ENCODE results near the gene LSM12.
A peak's percentile ranks its signal among the peaks of the same experiment; 100 is the strongest.
"Not testable (repeated sequence)": the region's sequence is repeated elsewhere in the genome, so short reads cannot be mapped to it uniquely, and the experiment has no call there.

The LSM12 gene

DNA sequence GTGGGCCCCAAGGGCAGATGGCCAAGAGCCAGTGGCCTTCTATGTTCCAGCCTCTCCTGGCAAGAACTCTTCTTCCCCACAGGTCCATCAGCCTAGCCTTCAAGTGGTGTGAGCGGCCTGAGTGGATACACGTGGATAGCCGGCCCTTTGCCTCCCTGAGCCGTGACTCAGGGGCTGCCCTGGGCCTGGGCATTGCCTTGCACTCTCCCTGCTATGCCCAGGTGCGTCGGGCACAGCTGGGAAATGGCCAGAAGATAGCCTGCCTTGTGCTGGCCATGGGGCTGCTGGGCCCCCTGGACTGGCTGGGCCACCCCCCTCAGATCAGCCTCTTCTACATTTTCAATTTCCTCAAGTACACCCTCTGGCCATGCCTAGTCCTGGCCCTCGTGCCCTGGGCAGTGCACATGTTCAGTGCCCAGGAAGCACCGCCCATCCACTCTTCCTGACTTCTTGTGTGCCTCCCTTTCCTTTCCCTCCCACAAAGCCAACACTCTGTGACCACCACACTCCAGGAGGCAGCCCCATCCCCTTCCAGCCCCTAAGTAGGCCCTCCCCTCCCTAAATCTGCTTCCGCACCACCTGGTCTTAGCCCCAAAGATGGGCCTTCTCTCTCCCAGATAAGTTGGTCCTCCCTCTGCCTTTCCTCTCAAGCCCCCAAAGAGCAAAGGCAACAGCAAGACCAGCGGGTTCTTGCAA is 9.3 kb upstream of the LSM12 start:
- DNase-seq: no peak

DNA sequence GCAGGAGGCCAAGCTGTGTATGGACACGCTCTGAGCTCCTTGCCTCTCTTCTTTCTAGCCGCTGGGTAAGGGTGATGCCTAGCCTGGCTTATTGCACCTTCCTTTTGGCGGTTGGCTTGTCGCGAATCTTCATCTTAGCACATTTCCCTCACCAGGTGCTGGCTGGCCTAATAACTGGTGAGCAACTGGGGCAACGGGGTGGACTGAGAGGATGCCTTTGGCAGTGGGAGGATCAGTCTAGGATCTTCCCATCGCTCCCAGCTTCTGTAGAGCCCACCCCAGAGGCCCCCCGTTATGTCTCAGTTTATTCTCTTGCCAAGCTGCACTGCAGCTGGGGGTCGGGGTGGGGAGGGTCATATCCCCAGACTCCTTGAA is 8.4 kb upstream of the LSM12 start:
- no peak for DNase-seq

DNA sequence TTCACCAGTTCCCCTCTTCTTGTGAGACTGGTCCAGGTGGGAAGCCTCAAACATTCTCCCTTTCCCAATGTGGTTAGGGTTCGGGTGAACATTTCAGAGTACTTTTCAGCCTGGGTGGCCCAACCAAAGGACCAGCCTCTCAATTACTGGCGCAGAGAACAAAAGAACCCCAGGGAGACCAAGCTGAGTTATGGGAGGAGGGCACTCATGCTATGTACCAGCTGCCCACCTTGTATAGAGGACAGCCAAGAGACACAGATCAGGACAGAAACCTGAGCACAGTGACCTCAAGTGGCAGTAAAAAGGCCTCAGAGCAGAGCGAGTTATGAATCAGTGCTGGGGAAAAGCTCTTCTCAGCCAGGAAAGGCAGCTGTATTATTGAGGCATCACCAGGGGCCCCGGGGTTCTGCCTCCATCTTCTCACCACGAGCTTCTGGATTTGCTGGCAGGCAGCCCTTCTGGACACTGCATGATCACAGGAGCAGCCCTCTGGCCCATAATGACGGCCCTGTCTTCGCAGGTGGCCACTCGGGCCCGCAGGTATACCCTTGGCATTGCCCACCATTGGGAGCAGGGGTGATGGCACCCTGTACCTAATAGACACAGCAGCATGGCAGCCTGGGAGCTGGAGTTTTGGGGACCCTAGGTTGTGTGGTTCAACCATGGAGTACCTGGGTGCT is 7.9 kb upstream of the LSM12 start:
- no peak for DNase-seq

DNA sequence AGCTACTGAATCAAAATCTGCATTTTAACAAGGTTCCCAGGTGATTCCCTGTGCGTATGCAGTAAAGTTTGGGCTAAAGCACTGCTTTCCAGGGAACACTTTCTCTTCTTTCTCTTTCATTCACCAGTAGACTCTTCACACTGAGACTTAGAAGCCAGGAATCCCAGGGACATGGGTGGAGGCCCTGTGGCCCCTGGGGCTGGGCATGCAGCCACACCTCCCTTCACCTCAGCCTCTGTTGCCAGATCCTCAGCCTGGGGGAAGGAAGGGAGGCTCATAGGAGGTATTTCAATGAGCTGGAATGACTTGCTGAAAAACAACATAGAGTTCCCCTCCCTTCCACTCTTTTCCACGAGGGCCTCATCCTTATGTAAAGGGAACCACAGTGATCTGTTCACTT is 5.3 kb upstream of the LSM12 start:
- DNase-seq: no peak

- no peak for DNase-seq
Observed at GRCh38 chr17:44071198-44071520, 4.7 kb upstream of the LSM12 start.

GRCh38 chr17:44070455-44071197 is 4.2 kb upstream of the LSM12 start, which contains the start of gene G6PC3:
Gene G6PC3 (plus strand): TSS chr17:44070735. CDS start chr17:44070966, 231 bp downstream.
- peak; percentile 99 for DNase-seq

GRCh38 chr17:44069974-44070454 is 3.5 kb upstream of the LSM12 start:
- DNase-seq: peak; percentile 34

DNA sequence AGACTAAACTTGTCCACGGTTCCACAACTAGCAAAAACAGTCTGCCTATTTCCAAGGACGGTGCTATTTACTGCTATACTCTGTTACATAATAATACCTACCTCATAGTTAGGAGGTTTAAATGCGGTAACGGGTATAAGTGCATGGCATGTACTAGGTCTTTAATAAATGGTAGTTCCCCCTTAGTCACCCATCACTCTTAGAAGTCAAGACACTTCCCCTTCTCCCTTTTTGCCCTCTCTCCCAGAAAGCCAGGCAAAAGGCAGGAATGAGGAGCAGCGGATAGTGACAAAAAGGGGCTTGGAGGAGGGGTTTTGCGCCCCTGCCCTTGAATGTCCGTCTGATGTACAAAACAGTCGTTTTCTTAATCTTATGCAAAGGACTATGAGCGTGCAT is 1.1 kb upstream of the LSM12 start:
- no peak for DNase-seq

- DNase-seq: no peak
Observed at GRCh38 chr17:44065668-44066203, 735 bp downstream of the LSM12 start.

DNA sequence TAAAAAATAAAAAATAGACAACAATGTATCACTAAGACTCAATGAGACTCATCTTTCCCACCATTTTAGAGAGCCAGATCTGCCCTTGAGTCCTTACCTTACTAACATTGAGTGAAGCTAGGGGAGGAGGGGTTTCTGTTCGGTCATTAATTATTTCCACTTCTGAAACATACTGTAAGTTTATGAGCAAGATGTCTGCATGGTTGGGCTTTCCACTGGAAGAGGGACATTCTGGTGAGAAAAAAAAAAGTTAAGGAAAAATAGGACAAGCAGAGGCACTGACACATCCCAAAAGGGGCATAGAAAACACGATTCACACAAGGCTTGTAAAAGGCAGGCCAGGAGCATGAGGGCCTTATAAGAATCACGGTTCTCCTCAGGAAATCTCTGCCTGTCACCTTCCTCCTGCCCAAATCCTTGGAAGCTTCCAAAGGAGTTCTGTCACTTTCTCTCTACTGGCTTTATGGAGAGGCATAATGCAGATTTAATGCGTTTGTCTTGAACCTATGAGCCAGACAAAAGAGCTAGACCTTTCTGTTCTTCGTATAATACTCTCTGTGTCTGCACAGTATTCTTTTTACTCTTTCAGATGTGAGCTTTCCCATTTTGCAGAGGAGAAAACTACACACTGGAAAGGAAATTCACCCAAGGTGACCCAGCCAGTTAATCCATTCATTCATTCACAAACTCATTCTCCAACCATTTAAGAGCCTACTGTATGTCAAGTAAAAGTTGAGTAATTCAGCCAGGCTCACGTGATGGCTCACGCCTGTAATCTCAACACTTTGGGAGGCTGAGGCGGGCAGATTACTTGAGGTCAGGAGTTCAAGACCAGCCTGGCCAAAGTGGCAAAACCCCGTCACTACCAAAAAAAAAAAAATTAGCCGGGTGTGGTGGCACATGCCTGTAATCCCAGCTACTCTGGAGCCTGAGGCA is 2.5 kb downstream of the LSM12 start:
- DNase-seq: no peak

DNA sequence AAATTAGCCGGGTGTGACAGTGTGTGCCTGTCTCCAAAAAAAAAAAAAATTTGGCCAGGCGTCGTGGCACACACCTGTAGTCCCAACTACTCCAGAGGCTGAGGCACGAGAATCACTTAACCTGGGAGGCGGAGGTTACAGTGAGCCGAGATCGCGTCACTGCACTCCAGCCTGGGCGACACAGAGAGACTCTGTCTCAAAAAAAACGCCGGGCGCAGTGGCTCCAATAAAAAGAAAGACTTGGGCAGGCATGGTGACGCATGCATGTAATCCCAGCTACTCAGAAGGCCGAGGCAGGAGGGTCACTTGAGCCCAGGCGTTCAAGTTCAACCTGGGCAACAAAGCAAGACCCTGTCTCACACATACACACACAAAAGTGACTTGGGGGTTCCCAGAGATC is 3.6 kb downstream of the LSM12 start:
- no peak for DNase-seq

- DNase-seq: peak; percentile 67
Observed at GRCh38 chr17:44061446-44061845, 5.0 kb downstream of the LSM12 start.

DNA sequence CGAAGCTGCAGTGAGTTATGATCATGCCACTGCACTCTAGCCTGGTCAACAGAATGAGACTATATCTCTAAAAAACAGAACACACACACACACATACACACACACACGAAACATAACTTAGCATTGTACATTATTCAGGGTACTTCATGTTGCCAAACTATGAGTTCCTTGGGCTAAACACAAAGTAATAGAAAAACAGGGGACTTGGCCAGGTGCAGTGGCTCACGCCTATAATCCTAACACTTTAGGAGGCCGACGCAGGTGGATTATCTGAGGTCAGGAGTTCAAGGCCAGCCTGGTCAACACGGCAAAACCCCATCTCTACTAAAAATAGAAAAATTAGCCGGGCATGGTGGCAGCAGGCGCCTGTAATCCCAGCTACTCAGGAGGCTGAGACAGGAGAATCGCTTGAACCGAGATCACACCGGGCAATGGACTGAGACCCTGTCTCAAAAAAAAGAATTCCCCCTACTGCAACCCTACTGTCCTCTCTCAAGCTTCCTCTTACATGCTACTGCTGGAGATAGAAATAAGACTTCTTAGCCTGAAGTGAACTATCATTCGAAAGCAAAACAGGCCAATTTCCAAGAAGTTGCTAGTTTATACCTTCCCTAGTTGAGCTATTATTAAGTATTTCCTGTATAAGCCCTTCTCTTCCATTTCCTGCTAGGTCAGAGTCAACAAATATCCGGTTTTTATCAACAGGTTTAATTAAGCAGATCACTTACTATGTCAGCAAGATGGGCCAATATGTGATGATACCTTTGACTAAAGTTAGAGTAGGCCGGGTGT is 7.2 kb downstream of the LSM12 start:
- no peak for DNase-seq

GRCh38 chr17:44053125-44053872 is 13.2 kb downstream of the LSM12 start:
- no peak for DNase-seq

DNA sequence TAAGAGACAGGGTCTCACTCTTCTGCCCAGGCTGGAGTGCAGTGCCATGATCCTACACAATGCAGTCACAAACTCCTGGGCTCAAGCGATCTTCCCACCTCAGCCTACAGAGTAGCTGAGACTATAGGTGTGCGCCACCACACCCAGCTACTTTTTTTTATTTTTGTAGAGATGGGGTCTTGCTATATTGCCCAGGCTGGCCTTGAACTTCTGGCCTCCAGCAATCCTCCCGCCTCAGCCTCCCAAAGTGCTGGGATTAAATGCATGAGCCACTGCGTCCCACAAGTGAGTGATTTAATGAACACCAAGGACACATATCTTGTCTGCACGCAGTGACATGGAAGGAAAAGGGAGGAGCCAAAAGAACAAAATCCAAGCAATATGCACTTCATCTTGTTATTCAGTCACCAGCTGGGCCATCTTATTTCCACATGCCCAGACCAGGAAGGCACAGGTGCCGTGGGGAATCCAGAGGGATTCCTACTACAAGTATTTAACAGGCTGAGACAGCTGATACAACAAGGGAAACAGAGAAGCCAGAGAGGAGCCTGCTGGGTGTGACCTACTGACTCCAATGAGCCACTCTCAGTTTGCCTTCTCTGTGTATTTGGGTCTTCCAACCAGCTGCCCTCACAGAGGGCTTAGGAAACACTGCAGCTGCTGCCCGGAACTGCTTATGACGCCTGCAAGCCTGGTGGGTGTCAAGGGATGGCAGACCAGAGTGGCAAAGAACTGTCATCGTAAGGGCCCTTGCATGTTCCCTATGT is 17.0 kb downstream of the LSM12 start:
- DNase-seq: no peak

DNA sequence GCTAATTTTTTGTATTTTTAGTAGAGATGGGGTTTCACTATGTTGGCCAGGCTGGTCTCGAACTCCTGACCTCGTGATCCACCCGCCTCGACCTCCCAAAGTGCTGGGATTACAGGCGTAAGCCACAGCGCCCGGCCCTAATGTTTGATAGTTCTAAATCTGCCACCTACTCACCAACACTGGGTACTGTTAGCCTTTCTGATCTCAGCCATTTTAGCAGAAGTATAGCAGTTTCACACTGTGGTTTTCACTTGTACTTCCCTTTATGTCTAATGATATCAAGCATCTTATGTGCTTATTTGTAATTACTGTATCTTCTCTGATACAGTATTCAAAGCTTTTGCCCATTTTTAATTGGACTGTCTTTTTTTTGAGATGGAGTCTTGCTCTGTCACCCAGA is 19.6 kb downstream of the LSM12 start:
- not testable (repeated sequence) for DNase-seq

DNA sequence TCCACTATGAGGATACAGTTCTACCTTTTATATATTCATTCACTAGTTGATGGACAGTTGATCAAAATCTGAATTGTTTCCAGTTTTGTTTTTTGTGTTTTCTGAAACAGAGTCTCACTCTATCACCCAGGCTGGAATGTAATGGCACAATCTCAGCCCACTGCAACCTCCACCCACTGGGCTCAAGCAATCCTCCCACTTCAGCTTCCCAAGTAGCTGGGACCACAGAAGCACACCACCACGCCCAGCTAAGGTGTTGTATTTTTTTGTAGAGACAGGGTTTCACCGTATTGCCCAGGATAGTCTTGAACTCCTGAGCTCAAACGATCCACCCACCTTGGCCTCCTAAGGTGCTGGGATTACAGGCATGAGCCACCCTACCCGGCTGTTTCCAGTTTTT is 21.0 kb downstream of the LSM12 start:
- no peak for DNase-seq

GRCh38 chr17:44044071-44044470 is 22.4 kb downstream of the LSM12 start:
- DNase-seq: peak; percentile 74

GRCh38 chr17:44043272-44043696 is 23.2 kb downstream of the LSM12 start:
- peak; percentile 18 for DNase-seq
